ENCODE results near the gene CGRRF1.

DNA sequence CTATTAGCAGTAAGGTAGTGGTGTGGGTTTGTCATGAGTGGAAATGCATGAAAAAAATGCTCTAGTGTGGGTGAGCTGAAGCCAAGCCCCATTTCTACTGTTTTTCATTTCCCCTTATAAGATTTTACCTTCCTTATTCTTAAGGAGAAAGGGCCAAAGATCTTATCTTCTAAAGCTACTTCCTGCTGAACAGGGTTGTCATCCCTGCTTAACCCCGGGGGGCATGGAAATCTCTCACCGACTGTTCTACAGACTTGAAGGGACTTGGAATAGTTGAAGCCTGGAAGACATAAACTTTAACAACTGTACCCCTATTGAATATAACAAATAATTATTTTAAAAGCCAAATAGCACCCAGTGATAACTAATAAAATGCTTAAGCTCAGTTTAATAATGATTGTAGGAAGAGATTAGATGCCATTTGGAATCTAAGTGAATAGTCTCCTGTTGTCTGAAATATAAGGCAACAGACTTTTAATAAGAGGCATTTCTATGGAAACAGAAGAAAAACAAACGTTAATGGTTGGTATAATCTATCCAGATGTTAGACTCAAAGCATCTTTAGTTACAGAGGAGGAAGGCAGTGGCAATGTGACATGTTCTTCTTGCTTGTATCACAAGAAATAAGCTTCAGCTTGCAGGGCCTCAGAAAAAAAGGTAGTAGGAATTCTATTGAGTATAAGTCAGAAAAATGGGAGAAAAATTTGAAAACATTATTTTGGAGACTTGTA, 19.1 kb upstream of the CGRRF1 start:
- TF ChIP-seq, protein P1, sequence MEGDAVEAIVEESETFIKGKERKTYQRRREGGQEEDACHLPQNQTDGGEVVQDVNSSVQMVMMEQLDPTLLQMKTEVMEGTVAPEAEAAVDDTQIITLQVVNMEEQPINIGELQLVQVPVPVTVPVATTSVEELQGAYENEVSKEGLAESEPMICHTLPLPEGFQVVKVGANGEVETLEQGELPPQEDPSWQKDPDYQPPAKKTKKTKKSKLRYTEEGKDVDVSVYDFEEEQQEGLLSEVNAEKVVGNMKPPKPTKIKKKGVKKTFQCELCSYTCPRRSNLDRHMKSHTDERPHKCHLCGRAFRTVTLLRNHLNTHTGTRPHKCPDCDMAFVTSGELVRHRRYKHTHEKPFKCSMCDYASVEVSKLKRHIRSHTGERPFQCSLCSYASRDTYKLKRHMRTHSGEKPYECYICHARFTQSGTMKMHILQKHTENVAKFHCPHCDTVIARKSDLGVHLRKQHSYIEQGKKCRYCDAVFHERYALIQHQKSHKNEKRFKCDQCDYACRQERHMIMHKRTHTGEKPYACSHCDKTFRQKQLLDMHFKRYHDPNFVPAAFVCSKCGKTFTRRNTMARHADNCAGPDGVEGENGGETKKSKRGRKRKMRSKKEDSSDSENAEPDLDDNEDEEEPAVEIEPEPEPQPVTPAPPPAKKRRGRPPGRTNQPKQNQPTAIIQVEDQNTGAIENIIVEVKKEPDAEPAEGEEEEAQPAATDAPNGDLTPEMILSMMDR (IDR thresholded peaks at IDR 0.05): no peak
- no peak for TF ChIP-seq ZFX (IDR thresholded peaks at IDR 0.05; ENCODE audit: borderline replicate concordance)
